ENCODE results near the gene TCF25.
"Not testable (repeated sequence)": the region's sequence is repeated elsewhere in the genome, so short reads cannot be mapped to it uniquely, and the experiment has no call there.

Gene TCF25

DNA sequence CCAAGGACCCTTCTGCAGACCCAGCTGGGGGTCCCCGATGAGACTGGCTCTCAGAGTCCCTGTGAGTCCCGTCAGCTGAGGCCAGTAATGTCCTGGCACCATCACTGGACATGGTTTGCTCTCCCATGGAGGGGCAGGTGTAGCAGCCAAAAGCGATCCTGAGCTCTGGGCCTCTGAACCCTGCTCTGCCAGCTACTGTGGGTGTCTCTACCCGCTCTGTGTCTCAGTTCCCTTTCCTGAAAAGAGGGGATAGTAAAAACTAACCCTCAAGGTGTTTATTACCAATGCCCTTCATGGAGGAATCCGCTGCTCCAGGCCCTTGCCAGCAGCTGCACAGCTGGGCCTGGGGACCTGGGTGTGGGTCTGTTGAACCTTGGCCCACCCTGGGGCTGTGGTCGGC lies 58.6 kb downstream of the TCF25 start:
- no peak overlapping the region for H3K27ac ChIP-seq
- TF ChIP-seq ZFX (IDR thresholded peaks at IDR 0.05): no peak
- TF ChIP-seq, protein P1, sequence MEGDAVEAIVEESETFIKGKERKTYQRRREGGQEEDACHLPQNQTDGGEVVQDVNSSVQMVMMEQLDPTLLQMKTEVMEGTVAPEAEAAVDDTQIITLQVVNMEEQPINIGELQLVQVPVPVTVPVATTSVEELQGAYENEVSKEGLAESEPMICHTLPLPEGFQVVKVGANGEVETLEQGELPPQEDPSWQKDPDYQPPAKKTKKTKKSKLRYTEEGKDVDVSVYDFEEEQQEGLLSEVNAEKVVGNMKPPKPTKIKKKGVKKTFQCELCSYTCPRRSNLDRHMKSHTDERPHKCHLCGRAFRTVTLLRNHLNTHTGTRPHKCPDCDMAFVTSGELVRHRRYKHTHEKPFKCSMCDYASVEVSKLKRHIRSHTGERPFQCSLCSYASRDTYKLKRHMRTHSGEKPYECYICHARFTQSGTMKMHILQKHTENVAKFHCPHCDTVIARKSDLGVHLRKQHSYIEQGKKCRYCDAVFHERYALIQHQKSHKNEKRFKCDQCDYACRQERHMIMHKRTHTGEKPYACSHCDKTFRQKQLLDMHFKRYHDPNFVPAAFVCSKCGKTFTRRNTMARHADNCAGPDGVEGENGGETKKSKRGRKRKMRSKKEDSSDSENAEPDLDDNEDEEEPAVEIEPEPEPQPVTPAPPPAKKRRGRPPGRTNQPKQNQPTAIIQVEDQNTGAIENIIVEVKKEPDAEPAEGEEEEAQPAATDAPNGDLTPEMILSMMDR (conservative IDR thresholded peaks at IDR 0.05): no peak

DNA sequence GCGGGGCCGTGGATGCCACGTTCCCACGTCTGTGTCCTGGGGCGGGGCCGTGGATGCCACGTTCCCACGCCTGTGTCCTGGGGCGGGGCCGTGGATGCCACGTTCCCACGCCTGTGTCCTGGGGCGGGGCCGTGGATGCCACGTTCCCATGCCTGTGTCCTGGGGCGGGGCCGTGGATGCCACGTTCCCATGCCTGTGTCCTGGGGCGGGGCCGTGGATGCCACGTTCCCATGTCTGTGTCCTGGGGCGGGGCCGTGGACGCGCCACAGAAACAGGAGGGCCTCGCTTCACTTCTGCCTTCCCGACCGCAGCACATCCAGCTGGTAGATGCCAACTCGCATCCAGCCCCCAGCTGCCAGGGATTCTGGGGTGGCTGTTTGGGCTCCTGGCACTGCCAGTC lies 60.6 kb downstream of the TCF25 start:
- H3K27ac ChIP-seq: not testable (repeated sequence)

DNA sequence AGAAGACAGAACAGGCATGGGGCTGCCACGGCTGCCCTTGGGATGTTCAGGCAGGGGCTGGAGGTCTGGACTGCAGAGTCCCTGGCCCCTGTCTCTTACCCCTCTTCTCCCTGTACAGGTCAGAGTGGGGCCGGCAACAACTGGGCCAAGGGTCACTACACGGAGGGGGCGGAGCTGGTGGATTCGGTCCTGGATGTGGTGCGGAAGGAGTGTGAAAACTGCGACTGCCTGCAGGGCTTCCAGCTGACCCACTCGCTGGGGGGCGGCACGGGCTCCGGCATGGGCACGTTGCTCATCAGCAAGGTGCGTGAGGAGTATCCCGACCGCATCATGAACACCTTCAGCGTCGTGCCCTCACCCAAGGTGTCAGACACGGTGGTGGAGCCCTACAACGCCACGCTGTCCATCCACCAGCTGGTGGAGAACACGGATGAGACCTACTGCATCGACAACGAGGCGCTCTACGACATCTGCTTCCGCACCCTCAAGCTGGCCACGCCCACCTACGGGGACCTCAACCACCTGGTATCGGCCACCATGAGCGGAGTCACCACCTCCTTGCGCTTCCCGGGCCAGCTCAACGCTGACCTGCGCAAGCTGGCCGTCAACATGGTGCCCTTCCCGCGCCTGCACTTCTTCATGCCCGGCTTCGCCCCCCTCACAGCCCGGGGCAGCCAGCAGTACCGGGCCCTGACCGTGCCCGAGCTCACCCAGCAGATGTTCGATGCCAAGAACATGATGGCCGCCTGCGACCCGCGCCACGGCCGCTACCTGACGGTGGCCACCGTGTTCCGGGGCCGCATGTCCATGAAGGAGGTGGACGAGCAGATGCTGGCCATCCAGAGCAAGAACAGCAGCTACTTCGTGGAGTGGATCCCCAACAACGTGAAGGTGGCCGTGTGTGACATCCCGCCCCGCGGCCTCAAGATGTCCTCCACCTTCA lies 61.5 kb downstream of the TCF25 start:
- H3K27ac ChIP-seq: no peak overlapping the region
- TF ChIP-seq ZFX (IDR thresholded peaks at IDR 0.05): no peak
- TF ChIP-seq, protein P1 (conservative IDR thresholded peaks at IDR 0.05): no peak

DNA sequence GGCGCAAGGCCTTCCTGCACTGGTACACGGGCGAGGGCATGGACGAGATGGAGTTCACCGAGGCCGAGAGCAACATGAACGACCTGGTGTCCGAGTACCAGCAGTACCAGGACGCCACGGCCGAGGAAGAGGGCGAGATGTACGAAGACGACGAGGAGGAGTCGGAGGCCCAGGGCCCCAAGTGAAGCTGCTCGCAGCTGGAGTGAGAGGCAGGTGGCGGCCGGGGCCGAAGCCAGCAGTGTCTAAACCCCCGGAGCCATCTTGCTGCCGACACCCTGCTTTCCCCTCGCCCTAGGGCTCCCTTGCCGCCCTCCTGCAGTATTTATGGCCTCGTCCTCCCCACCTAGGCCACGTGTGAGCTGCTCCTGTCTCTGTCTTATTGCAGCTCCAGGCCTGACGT lies 62.2 kb downstream of the TCF25 start:
- H3K27ac ChIP-seq: not testable (repeated sequence)

DNA sequence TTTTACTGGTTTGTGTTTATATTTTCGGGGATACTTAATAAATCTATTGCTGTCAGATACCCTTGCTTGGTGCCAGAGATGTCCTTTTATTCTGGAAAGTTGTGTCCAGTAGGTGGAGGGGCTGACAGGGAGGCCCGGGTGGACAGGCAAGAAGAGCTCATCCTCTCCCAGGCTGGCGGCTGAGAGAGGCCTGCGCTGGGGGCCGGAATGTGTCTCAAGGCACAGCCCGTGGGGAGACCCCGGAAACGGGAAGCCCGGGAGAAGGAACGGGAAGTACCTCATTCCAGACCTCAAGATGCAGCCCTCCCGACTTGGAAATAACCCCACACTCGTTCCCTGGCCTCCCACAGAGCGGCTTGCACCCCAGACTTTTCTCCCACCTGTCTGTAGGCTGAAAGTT lies 62.6 kb downstream of the TCF25 start:
- TF ChIP-seq, protein P1 (conservative IDR thresholded peaks at IDR 0.05): no peak
- H3K27ac ChIP-seq: no peak overlapping the region

DNA sequence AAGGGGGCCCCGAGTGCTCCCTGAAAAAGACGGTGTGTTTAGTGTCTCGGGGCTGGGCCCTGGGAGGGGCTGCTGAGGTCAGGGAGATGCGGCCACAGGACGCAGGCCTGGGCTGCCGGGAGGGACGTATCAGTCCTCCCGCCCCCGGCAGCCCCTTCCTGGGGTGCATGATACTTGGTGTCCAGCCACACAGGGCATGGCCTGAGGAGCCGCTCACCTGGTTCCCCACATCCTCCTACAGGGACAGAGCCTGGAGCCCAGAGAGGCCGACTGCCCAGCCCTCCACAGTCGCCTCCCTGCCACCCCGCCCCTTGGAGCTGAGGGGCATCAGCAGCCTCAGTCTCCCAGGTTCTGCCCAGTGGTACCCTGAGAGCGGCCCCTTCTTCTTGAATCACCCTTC lies 63.1 kb downstream of the TCF25 start:
- TF ChIP-seq ZFX (IDR thresholded peaks at IDR 0.05): no peak
- TF ChIP-seq, protein P1 (conservative IDR thresholded peaks at IDR 0.05): no peak
- H3K27ac ChIP-seq: no peak overlapping the region

DNA sequence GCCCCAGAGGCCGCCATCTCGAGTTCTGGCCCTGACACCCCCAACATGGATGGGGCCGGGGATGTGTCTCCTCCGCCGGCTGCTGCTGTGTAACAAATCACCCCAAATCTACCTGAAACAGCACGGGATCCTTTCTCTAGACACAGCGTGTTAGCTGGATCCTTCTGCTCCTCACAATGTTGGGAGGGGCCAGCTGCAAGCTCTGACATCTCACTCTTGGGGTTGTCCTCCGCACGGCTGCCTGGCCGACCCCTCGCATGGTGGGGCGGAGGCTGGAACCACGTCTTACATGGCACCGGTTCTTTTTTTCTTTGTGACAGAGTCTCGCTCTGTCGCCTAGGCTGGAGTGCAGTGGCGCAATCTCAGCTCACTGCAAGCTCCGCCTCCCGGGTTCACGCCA lies 63.6 kb downstream of the TCF25 start:
- H3K27ac ChIP-seq: no peak overlapping the region
- TF ChIP-seq, protein P1 (conservative IDR thresholded peaks at IDR 0.05): no peak
- no peak for TF ChIP-seq ZFX (IDR thresholded peaks at IDR 0.05)

DNA sequence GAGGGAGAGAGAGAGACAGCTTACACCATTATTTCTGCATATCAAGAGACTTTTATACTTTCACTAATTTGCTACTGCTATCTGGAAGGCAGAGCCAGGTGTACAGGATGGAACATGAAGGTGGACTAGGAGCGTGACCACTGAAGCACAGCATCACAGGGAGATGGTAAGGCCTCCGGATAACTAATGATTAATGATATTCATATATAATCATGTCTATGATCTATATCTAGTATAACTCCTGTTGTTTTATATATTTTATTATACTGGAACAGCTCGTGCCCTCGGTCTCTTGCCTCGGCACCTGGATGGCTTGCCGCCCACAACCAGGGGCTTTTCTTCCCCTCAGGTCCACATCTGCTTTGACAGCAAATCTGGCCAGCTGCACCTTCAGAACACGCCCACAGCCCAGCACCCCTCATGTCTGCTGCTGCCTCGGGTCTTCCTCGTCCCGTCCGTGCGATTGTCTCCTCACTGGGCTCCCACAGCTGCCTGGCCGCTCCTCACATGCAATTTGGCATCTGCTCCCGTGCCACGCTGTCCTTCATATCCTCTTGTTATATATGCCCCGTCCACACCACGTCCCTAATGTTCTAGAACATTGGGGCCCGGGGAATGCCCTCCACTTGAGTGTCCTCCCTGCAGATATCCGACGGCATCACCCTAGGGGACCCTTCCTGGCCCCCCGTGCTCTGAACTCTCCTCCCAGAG lies 64.9 kb downstream of the TCF25 start:
- TF ChIP-seq ZFX (IDR thresholded peaks at IDR 0.05): no peak
- TF ChIP-seq, protein P1 (conservative IDR thresholded peaks at IDR 0.05): no peak
- no peak overlapping the region for H3K27ac ChIP-seq

All from C4-2B (cell line).